ENCODE results near the gene IQCK.

GRCh38 chr16:19830902-19831560, 113.0 kb downstream of the IQCK start:
- TF ChIP-seq CTCF (IDR thresholded peaks at IDR 0.05) (no peak), POLR2AphosphoS5 (IDR thresholded peaks at IDR 0.05) (no peak), POLR2A (IDR thresholded peaks at IDR 0.05) (no peak)
